Umbilical cord (tissue), 2 donors: ENCODE results near the gene NCAPG2. TPM values are rescaled to one million over a fixed set of nuclear protein-coding genes. Genes with fewer than 3 reads are reported as not detected.
"Not testable (repeated sequence)": the region's sequence is repeated elsewhere in the genome, so short reads cannot be mapped to it uniquely, and the experiment has no call there.

Experiments used
- DNase-seq: peaks from one replicate; pipeline ENCODE4 v3.0.0-alpha.2; 2015; ENCODE audit warnings: low spot score
- total RNA-seq: library from RNA; depleted of rRNA; stranded (reverse); fragments of >200 nt; gene quantifications from one replicate; pipeline ENCODE4 v1.2.3, GENCODE V29; 2014; ENCODE audit warnings: low replicate concordance; ENCODE audit not compliant: insufficient read depth

The NCAPG2 gene
- total RNA-seq, 1 donor from 2014 or later: 11.6 TPM

GRCh38 chr7:158631574-158632195 lies 72.9 kb downstream of the NCAPG2 start:
- no peak for DNase-seq

DNA sequence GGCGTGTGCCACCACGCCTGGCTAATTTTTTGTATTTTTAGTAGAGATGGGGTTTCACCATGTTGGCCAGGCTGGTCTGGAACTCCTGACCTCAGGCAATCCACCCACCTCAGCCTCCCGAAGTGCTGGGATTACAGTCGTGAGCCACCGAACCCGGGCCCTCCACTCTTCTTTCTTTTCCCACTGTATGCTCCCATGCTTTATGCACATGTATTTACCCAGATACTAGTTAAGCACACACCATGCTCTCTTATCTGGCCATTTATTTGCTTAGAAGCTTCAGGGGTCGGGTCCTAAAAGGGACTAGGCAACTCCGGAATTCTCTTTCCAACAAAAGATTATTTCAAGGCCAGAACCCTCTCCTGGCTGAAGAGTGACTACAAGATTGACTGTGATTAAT lies 78.3 kb downstream of the NCAPG2 start:
- not testable (repeated sequence) for DNase-seq

DNA sequence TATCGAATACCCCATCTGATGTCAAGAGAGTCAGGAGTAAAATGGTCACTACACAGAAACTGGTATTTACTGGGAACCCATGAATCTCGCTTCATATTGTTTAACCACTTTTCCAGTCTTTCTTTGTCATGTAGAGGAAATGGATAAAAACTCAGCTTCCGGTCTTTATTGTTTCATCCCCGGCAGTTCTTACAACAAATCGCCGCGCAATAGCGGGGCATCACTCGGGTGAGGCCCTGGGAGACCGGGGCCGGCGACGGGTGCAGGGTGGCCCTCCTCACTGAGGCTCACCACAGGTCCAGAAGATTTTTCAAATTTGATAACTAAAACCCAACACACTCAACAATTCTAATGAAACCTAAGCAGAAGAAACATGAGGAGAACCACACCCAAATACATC lies 81.4 kb downstream of the NCAPG2 start:
- DNase-seq: no peak

DNA sequence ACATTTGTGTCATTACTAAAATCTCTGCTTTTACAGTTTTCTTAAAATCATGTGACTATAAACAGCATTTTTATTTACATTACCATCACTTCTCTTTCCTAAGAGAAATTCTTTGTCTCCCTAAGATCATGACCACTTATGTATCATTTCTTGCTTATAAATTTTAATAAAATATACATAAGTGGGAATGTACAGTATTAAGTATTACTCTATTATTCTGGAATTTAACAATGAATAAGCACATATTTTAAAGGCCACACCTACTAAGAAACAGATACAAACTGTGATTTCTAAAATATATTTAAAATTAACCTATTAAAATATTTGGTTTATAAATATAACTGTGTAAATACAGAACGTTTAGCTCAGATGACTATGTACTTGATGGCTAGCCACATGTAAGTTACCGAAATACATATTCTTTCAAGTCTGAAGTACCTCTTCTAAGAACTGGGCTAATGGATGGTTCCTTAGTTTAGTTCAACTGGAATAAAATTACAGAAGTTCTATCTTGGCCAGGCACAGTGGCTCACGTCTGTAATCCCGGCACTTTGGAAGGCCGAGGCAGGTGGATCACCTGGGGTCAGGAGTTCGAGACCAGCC lies 83.7 kb downstream of the NCAPG2 start:
- DNase-seq: no peak

DNA sequence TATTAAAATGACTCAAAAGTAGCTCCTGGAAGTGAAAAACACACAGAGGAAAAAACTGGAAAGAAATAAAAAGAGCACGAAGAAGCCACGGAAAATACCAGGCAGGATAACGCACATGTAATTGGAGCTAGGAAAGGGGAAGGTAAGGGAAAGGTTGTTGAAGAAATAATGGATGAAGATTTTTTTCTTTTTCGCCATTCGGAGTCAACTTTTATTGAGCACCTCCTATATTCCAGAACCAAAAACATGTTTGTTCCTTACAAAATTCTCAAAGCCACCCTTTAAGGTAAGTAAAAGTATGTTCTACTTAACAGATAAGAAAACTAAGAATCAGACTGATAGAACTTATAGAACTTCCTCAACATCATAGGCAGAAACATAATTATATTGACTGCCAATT lies 84.2 kb downstream of the NCAPG2 start:
- no peak for DNase-seq

GRCh38 chr7:158618745-158619140 lies 85.9 kb downstream of the NCAPG2 start:
- no peak for DNase-seq

GRCh38 chr7:158617737-158618128 lies 86.9 kb downstream of the NCAPG2 start:
- DNase-seq: no peak

GRCh38 chr7:158616050-158616449 lies 88.6 kb downstream of the NCAPG2 start:
- DNase-seq: no peak

- no peak for DNase-seq
These were observed 89.9 kb downstream of the NCAPG2 start for GRCh38 chr7:158614700-158615099.

DNA sequence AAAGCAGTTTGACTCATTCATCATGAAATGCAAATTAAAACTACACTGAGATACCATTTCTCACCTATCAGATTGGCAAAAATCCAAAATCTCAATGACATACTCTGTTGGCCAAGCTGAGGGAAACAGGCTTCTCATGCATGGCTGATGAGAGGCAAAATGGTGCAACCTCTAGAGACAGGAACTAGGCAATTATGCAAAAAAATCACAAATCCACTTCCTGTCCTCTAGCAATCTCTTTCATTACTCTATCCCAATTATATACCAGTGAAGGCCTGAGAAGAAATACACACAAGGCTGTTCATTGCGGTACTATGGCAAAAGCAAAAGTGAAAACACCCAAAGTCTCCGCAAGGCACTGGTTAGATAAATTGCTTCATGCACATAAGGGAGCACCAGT lies 91.1 kb downstream of the NCAPG2 start:
- DNase-seq: no peak

DNA sequence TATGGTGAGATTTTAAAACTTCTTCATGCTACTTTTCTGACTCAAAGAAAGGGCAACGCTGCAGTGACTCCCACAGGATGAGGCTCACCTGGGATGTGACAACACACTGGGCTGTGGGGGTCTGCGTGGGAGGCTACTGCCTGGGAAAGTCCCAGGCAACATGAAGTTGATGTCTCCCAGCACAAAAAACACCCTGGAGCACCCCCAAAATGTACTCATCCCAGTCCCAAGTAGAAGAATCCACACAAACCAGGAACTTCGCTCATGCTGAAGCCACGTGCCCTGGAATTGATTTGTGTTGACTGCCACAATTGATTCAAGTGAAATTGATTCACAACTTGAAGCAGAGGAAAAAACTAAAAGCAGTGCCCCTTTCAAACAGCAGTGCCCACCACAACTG lies 92.1 kb downstream of the NCAPG2 start:
- no peak for DNase-seq

- DNase-seq: no peak
These were observed 93.1 kb downstream of the NCAPG2 start for GRCh38 chr7:158611541-158611940.

DNA sequence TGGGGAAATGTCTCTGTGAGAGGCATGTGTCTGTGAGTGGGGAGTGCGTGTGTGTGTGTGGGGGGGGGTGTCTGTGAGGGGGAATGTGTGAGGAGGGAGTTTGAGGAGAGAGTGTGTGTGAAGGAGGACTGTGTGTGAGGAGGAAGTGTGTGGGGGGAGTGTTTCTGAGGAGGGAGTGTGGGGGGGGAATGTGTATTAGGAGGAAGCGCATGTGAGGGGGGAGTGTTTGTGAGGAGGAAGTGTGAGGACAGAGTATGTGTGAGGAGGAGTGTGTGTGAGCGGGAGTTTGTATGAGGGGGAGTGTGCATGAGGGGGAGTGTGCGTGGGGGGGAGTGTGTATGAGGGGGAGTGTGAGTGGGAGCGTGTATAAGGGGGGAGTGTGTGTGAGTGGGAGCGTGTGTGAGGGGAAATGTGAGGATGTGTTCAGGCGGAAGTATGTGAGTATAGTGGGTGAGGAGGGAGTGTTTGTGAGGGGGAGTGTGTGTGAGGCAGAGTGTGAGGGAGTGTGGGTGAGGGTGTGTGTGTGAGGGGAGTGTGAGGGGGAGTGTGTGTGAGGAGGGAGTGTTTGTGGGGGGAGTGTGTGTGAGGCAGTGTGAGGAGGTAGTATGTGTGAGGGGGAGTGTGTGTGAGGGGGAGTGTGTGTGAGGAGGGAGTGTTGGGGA lies 95.2 kb downstream of the NCAPG2 start:
- no peak for DNase-seq

DNA sequence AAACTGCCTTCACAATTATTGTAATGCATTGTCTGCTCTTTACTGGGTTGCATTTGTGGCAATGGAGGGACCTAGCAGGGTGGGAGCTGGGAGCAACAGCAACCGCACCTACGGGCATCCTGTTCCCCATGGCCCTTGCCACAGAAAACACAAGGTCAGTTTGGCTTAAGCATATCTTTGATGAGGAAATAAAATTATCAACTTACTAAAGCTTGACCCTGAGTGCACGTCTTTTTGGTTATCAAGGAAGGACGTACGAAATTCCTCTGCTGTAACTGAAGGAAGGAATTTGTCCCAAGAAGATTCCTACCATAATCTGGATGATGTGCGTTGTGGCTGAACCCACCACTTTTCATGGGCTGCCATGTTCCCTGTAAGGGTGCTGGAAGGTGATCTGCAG lies 97.0 kb downstream of the NCAPG2 start:
- no peak for DNase-seq

DNA sequence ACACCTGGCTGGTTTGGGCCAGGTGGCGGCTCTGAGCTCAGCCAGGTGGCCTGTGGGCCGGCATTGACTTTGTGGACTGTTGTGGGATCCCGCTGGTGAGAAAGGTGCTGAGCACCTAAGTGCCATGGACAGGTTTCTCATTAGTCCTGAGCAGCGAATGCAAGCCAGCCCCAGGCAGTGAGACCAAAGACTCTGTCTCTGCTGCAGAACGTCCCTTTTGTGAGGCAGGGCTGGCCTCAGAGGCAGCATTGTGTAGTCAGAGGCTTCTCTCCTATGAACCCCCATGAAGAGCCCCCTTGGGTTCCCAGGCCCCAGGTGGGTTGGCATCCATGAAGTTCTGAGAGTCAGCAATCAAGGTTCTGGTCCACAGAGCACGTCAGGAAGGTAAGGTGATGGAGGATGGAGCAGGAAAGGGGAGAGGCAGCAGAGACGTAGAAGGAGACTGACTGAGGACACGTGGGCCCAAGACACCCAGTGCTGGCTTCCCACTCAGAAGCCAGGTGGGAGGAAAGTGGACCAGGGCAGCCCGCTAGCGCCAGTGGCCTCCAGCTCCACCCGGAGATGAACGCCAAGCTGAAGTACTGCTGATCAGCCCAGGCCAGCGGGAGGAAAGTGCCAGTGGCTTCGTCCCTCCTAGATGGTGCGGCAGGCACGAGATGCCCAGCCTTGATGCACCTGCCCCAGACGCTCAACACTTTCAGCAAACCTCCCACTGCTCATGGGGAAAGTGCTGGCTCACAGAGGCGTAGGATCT lies 97.8 kb downstream of the NCAPG2 start:
- no peak for DNase-seq

- DNase-seq: no peak
These were observed 98.5 kb downstream of the NCAPG2 start for GRCh38 chr7:158606129-158606528.

GRCh38 chr7:158603773-158604755 lies 100.5 kb downstream of the NCAPG2 start:
- DNase-seq: no peak

- no peak for DNase-seq
These were observed 101.5 kb downstream of the NCAPG2 start for GRCh38 chr7:158602905-158603772.

DNA sequence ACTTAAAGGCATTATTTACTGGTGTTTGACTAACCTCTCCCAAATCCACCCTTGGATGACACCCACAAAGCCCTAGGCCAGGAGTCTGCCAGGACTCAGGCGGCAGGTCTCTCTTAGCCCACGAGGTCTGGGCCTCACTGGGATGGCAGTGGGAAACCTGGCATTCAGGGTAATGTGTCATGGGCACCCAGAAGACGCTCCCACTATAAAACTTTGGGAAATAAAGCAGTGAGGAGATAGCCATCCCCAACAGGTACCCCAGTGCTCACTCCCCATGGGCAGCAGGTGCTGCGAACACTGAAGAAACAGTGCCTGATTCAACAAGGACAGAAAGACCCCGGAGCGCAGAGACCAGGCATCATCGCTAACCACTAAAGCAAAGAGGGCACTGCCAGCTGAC lies 102.6 kb downstream of the NCAPG2 start:
- no peak for DNase-seq

DNA sequence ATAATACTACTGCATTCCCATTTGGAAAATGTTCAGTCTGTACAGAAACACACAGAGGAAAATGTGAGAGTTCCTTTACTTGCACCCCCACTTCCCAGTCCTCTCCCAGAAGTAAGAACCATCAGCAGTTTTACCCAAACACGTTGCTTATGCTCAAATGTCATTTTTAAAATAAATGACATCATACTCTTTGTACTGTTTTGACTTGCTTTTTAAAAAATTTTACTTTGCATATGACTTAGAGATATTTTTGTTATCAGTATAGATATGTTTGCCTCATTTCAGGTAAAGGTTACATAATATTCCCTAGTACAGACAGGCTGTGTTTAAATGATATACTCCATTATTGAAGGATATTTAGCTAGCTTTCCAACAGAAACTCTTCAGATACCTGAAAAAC lies 103.5 kb downstream of the NCAPG2 start:
- no peak for DNase-seq
